Type B pancreatic cell (in vitro differentiated cells): ENCODE data around the gene TUBB1. TPM values are rescaled to one million over a fixed set of nuclear protein-coding genes. Genes with fewer than 3 reads are reported as not detected.
A peak's percentile ranks its signal among the peaks of the same experiment; 100 is the strongest.

Experiments
- DNase-seq: peaks from one replicate; pipeline ENCODE4 v3.0.0; 2021; ENCODE audit warnings: mixed read lengths; ENCODE audit not compliant: unreplicated experiment; ENCODE audit errors: extremely low spot score
- H3K27ac Mint-ChIP-seq: 2 replicates; pipeline ENCODE4 v1.8.0; 2021; ENCODE audit warnings: mild to moderate bottlenecking, mixed read lengths
- H3K27me3 Mint-ChIP-seq: 2 replicates; pipeline ENCODE4 v1.8.0; 2021; ENCODE audit warnings: mixed read lengths
- H3K36me3 Mint-ChIP-seq: 2 replicates; pipeline ENCODE4 v1.8.0; 2021; ENCODE audit warnings: mixed read lengths
- H3K4me1 Mint-ChIP-seq: one replicate; pipeline ENCODE4 v1.8.0; 2021; ENCODE audit warnings: mixed read lengths; ENCODE audit not compliant: unreplicated experiment
- H3K4me3 Mint-ChIP-seq: 2 replicates; pipeline ENCODE4 v1.8.0; 2021; ENCODE audit warnings: mild to moderate bottlenecking, mixed read lengths
- H3K9me3 Mint-ChIP-seq: 2 replicates; pipeline ENCODE4 v1.8.0; 2021; ENCODE audit warnings: mixed read lengths
- CTCF ChIP-seq: fragments of 200-600 bp; sonication (generic); conservative IDR thresholded peaks from 2 replicates; pipeline ENCODE4 v1.5.0; 2021; ENCODE audit warnings: antibody characterized with exemption, mild to moderate bottlenecking
- total RNA-seq: library from RNA; stranded (reverse); gene quantifications from 2 replicates; pipeline ENCODE4 v1.2.1, GENCODE V29; 2021; ENCODE audit warnings: low replicate concordance

TUBB1 gene
- total RNA-seq, 1 donor from 2014 or later, result 0.46 TPM

GRCh38 chr20:58991715-58992114 lies 27.5 kb upstream of the TUBB1 start:
- H3K36me3 Mint-ChIP-seq, result peaks cover 57% of the 10 kb centered on the region
- no peak overlapping the region for H3K4me3 Mint-ChIP-seq
- no peak for DNase-seq
- no peak for TF ChIP-seq CTCF
- H3K27me3 Mint-ChIP-seq, result no peaks in the 10 kb centered on the region
- H3K9me3 Mint-ChIP-seq, result no peaks in the 10 kb centered on the region
- peaks cover 4% of the 10 kb centered on the region for H3K4me1 Mint-ChIP-seq
- peak overlapping the region; percentile 7 for H3K27ac Mint-ChIP-seq

- Mint-ChIP-seq H3K4me3 (no peak overlapping the region), H3K9me3 (no peaks in the 10 kb centered on the region), H3K27ac (no peak overlapping the region), H3K27me3 (no peaks in the 10 kb centered on the region), H3K4me1 (no peaks in the 10 kb centered on the region), H3K36me3 (peaks cover 55% of the 10 kb centered on the region)
- no peak for DNase-seq
- TF ChIP-seq CTCF, result no peak
These were observed 26.3 kb upstream of the TUBB1 start for GRCh38 chr20:58992911-58993310.

GRCh38 chr20:58993332-58994248 lies 25.6 kb upstream of the TUBB1 start:
- no peaks in the 10 kb centered on the region for H3K27me3 Mint-ChIP-seq
- no peaks in the 10 kb centered on the region for H3K4me1 Mint-ChIP-seq
- TF ChIP-seq CTCF, result no peak
- H3K36me3 Mint-ChIP-seq, result peaks cover 52% of the 10 kb centered on the region
- H3K27ac Mint-ChIP-seq, result no peak overlapping the region
- DNase-seq, result no peak
- no peaks in the 10 kb centered on the region for H3K9me3 Mint-ChIP-seq
- H3K4me3 Mint-ChIP-seq, result no peak overlapping the region

GRCh38 chr20:58994390-58995159 lies 24.7 kb upstream of the TUBB1 start:
- no peak overlapping the region for H3K27ac Mint-ChIP-seq
- DNase-seq, result no peak
- H3K4me3 Mint-ChIP-seq, result no peak overlapping the region
- H3K36me3 Mint-ChIP-seq, result peaks cover 44% of the 10 kb centered on the region
- no peaks in the 10 kb centered on the region for H3K4me1 Mint-ChIP-seq
- TF ChIP-seq CTCF, result no peak
- H3K27me3 Mint-ChIP-seq, result no peaks in the 10 kb centered on the region
- no peaks in the 10 kb centered on the region for H3K9me3 Mint-ChIP-seq

- H3K27me3 Mint-ChIP-seq, result no peaks in the 10 kb centered on the region
- TF ChIP-seq CTCF, result no peak
- H3K4me1 Mint-ChIP-seq, result no peaks in the 10 kb centered on the region
These were observed 23.6 kb upstream of the TUBB1 start for GRCh38 chr20:58995461-58996225.

More at GRCh38 chr20:58995461-58996225, 23.6 kb upstream of the TUBB1 start:
- H3K9me3 Mint-ChIP-seq, result no peaks in the 10 kb centered on the region
- no peak for DNase-seq
- peak overlapping the region; percentile 59 for H3K4me3 Mint-ChIP-seq
- peaks cover 41% of the 10 kb centered on the region for H3K36me3 Mint-ChIP-seq
- peak overlapping the region; percentile 15 for H3K27ac Mint-ChIP-seq
